HG03520 (cell line): Measurements from ENCODE around the gene KCTD19.
A peak's percentile ranks its signal among the peaks of the same experiment; 100 is the strongest.

Experiments
- ATAC-seq: cut with Tn5 transposase; IDR thresholded peaks from one replicate; pipeline ENCODE4 v1.9.1; 2021; ENCODE audit warnings: mild to moderate bottlenecking, moderate library complexity; ENCODE audit not compliant: unreplicated experiment

KCTD19 gene

DNA sequence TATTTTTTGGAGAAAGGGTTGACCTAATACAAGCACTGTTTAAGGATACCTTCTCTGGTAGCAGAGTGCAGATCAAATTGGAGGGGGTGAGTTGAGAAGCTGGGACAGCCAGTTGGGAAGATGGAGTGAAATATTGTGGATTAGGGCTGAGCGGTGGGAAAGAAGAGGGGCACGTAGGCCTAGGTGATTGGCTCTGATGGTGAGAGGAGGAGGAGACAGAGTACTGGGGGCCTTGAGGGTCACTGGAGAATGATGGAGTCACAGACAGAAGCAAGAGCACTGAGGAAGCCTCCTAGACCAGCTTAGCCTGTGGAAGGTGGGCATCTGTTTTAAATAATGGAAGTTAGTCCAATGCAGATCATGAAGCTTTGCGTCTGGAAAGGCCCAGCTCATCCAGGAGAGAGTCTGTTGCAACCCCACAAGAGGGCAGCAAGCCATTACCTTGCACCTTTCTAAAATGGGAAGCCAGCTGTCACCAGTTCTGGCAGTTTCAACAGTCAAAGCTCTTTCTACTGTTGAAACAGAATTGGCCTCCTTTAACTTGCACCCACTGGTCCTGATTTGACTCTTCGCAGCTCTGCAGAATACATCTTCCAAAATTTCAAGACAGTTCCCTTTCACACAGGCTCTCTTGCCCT, 66.0 kb downstream of the KCTD19 start:
- no peak for ATAC-seq

GRCh38 chr16:67259705-67260104, 66.8 kb downstream of the KCTD19 start:
- no peak for ATAC-seq

- no peak for ATAC-seq
Measured at GRCh38 chr16:67258161-67258835, 68.2 kb downstream of the KCTD19 start.

GRCh38 chr16:67257486-67258160, 68.9 kb downstream of the KCTD19 start:
- no peak for ATAC-seq

DNA sequence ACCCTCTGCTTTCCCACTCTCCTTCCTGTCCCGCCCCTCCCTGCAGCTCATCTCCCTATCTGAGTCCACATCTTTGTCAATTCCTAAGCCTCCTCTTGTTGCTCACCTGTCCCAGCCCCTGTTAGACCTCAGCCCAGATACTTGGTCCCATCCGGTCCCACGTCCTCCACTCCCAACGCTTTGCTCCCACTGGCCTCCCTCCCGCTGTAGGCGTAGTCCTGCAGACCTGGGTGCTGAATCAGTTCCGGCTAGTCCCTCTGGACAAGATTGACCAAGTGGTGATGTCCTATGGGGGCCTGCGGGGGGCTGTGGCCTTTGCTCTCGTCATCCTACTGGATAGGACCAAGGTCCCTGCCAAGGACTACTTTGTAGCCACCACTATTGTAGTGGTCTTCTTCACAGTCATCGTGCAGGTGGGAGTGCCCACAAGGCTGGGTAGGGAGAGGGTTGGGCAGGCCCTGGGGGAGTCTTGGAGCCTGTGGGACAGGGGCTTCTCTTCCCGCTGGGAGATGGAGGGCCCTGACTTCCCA, 69.8 kb downstream of the KCTD19 start:
- no peak for ATAC-seq

DNA sequence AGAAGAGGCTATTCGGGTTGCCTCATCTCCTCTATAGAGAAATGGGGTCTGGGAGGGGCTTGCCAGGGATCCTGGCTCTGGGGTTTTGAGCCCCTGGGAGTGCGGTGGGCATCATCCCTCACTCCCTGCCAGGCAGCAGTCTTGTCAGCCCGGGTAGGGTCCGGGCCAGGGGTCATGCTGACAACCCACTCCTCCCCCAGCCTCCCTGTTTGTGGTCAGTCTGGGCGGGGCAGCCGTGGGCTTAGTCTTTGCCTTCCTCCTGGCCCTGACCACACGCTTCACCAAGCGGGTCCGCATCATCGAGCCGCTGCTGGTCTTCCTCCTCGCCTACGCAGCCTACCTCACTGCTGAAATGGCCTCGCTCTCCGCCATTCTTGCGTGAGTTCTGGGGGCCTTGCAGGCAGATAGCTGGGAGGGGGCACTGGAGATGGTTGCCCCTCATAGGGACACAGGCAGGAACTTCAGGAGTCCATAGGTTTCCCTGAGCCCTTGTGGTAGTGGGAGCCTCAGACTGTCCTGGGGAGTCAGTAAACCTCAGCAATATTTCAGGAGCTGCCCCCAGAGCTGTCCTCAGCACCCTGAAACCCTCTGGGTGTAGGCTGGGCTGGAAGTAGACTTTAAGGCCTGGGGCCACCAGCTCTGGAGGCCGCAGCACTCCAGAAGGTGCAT, 70.9 kb downstream of the KCTD19 start:
- no peak for ATAC-seq

- no peak for ATAC-seq
Measured at GRCh38 chr16:67254801-67255552, 71.6 kb downstream of the KCTD19 start.

DNA sequence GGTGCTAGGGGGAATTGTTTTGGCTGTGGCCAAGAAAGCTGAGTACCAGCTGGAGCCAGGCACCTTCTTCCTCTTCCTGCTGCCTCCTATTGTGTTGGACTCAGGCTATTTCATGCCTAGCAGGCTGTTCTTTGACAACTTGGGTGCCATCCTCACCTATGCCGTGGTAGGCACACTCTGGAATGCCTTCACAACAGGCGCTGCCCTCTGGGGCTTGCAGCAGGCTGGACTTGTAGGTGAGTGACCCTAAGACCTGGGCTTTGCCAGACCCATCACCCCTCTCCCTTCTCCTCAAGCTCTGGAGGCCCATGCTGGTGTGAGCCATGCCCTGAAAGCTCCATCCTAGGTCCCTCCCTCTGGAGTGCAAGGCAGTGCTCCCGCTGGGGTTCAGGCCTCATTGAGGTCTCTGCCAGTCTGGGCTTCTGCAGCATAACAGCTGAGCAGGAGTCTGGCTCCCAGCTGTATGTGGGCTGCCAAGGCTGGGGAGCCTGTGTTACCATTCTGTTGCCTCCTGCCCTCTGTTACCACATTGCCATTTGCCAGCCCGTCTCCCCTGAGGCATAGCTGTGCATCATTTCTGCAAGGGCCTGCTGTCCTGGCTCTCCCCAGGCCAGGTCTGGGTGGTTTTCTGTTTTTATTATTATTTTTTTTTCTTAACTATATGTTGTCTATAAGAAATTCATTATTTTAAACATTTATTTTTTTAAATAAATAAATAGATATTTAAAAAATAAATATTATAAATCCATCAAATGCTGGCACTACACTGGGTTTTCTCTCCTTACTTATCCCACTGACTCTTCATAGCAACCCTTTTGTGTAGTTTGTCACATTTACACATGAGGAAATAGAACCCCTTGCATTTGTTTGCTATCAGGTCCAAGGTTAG, 73.7 kb downstream of the KCTD19 start:
- ATAC-seq = no peak

DNA sequence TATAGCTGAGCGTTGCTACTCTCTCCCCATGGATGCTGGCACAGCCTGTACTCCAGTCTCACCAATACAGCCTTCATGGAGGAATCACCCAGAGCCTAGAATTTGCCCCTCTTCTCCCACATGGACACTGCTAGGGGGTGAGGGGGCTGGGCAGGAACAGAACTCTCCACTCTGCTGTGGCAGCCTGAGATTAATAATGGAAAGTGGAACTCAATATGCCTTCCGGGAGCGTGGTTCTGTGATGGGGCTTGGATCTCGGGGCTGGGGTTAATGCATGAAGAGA, 76.6 kb downstream of the KCTD19 start:
- no peak for ATAC-seq

DNA sequence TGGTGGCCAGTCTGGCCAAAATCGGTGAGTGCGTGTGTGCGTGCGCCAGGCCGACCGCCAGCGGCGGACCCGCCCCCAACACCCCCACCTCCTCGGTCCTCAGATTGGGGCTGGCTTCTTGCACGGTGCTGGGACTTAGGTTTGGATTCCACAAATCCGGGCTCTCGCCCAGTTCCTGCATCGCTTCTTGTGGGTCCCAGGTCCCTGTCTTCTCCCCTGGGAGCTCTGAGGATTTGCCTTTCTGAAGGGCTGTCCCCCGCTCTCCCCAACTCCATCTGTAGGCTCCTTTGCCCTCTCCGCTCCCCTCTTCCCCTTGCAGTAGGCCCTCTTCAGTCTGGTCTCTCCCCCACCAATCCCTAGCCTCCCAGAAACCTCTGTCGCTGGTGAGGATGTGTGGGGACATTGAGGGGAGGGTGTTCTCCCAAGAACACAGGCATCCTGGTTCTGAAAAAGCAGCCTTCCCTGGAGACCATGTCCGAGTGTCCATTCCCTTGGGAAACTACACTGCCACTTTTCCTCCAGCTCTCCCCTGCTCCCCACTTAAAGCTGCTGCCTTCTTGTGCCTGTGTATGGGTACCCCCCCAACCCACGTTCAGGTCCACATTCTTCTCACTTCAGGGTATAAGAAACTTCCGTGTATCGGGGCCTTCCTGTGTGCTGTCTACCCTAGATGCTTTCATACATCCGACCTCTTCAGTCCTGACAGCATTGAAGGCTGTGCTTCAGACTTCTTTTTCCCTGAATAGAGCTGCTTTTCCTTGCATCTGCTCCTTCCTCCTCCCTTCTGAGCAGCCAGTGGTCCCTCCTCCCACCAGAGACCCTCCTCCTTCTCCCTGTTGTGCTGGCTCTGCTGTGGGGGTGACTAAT, 77.1 kb downstream of the KCTD19 start:
- ATAC-seq = no peak

DNA sequence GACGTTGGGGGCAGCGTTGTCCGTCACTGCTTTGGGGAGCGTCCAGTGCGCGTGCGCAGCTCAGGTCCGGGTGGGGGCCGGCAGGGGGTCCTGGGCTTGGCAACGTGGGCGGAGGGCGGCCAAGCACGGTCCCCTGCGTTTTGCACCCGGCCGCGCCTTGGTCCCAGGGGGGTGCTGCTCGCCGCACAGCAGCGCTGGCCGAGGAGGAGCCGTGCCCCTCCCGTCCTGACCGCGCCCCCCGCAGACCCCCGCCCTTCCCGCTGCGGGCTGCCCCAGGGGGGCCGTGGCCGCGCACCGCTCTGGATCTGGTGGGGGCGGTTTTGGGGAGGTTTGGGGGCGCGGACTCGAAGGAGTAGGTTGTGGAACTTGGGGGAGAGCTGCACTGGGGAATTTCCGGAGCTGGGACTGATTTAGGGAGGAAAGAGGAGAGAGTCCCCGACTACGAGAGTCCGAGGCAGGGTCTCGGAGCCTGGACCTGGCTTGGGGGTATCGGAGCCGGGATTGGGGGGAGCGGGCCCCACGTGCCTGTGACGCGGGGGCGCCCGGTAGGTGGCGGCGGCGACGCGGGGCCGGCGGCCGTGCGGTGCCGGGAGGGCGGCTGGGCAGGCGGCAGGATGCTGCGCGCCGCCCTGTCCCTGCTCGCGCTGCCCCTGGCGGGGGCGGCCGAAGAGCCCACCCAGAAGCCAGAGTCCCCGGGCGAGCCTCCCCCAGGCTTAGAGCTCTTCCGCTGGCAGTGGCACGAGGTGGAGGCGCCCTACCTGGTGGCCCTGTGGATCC, 78.0 kb downstream of the KCTD19 start, which contains the start of gene SLC9A5:
Gene SLC9A5 (plus strand): TSS at position 579 of the 777 bp plus-strand sequence. CDS start 36 bp downstream, at position 615.
- ATAC-seq = no peak

DNA sequence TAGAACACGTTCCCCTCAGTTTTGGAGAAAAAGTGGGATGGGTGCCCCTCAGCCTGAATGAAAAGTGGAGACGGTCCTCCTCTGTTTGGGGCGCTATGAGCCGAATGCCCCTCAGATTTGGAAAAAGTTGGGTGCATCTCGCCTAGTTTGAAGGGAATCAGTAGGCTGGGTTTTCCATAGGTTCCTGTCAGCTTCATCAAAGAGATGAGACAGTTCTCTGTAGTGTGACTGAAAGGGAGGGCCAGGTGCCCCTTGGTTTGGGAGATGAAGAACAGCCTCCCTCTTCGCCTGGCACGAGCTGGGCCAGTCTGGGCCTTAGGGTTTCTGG, 78.5 kb downstream of the KCTD19 start:
- ATAC-seq = no peak

DNA sequence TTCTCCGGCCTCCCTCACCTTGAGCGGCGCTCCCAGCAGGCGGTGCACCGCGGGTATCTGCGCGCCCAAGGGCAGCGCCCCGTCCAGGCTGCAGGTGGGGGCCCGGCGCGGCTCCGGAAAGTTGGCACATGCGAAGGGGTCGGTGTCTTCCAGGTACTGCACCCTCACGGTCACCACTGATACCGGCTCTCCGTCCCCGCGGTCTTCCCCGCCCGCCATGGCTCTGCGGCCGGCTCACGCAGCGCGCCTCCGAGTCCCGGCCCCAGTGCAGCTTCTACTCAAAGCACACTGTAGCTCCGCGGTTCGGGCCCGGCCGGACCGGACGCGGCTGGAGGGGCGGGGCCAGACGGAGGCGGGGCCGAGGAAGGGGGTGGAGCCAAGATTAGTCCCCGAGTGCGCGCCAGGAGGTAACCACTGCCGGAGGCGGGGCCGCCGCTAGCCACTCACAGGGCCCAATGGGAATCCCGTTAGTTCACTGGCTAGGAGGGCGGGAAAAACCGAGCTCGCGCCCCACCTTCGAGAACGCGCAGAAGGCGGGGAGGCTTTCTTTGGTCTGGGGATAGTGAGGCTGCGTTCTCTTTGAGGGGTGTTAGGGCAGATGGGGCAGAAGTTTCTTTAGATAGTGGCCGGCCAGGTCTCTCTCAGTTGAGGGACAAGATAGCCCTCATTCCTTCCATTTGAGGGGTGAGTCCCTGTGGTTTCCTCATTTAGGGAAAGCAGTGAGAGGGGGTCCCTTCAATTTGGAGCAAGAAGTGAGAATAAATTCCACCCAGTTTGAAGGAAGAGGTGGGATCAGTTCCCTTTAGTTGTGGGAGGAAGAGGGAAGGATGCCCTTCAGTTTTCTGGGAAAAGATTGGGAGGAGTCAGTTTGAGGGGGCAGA, 79.1 kb downstream of the KCTD19 start, which contains the start of gene FHOD1:
Gene FHOD1 (minus strand): TSS at position 290 of the 881 bp plus-strand sequence. CDS start 71 bp downstream, at position 219.
- ATAC-seq = peak; percentile 51

DNA sequence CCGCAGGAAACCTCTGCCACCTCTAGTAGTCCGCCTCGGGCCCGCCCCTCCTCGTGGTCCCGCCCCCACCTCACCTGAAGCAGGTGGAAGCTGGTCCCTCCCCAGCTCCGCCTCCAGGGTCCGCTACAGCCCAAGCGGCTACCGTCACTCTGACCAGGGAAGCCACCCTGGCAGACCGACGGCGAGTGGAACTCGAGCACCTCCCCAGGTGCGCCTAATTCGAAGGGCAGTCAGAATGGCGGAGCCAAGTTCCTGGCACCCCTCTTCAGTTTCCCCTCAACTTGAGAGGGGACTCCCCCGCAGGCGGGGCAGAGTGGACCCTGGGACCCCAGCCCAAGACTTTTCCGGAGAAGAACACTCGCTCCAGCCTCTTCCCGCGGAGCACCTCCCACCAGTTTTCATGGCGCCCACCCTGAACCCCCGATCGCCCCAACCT, 79.8 kb downstream of the KCTD19 start:
- peak; percentile 3 for ATAC-seq

- peak; percentile 21 for ATAC-seq
Measured at GRCh38 chr16:67246081-67246755, 80.3 kb downstream of the KCTD19 start.

DNA sequence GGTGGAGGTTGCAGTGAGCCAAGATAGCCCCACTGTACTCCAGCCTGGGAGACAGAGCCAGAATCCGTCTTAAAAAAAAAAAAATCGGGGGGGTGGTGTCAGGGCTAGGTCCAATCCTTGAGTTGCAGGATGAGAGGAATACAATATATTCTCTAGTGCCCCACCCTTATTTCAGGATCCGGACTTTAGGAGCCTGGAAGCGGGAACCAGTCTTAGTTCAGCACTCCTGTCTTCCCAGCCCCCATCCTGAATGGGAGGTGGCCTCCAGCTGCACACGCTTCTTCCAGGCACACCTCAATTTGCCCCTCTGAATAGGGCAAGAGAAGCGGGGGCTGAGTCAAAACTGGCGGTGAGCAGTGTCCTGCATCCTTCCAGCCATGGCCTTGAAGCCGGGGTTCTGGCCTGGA, 80.9 kb downstream of the KCTD19 start:
- ATAC-seq = no peak
